Left cardiac atrium (tissue), 4 donors: ENCODE results near the gene USE1. TPM values are rescaled to one million over a fixed set of nuclear protein-coding genes. Genes with fewer than 3 reads are reported as not detected.
A peak's percentile ranks its signal among the peaks of the same experiment; 100 is the strongest.

Experiments
- ATAC-seq, 2 donors: fragments of 200-7000 bp; cut with Tn5 transposase; one replicate each; pipeline ENCODE4 v1.9.1; 2020; ENCODE audit warnings: mild to moderate bottlenecking in 2 of 2, moderate library complexity in 2 of 2
- DNase-seq: peaks from one replicate; pipeline ENCODE4 v3.0.0-alpha.2; 2020
- intact Hi-C, 2 donors: fragments of 100-400 bp; cut with DNase I; formaldehyde crosslinking; loops; one replicate each; pipeline versions ENCODE4 v1.14.1 to v1.15.1; 2022 to 2023
- total RNA-seq, 2 donors: library from RNA; stranded (reverse); fragmentation: NEBNext Ultra II Directional; extraction: Animal tissue kit (Norgen Biotek cat#: 25700); gene quantifications; one replicate each; pipeline ENCODE4 v1.2.1, GENCODE V29; 2021
- donor health status: DM: no; HTN: yes; CAD: no.
- donor health status: DM: no; HTN: yes; CAD: no; lungs with severe emphysema.
- donor health status: DM: yes; HTN: yes; CAD: no.
- donor health status: Dilated cardiomyopathy.

The USE1 gene
- total RNA-seq, 2 donors from 2014 or later = 22.5 to 23.4 TPM

GRCh38 chr19:17202249-17202648 lies 12.9 kb upstream of the USE1 start:
- intact Hi-C loops = loop anchor here in 1 of 2 donors (10.0 kb wide), 1 partner anchor 83 kb away; the partner anchor contains the start of gene ANKLE1
- DNase-seq = no peak
- ATAC-seq = no peak

GRCh38 chr19:17202713-17203112 lies 12.4 kb upstream of the USE1 start:
- no peak for DNase-seq
- no peak for ATAC-seq
- intact Hi-C loops = loop anchor here in 1 of 2 donors (10.0 kb wide), 1 partner anchor 82 kb away; the partner anchor contains the start of gene ANKLE1

DNA sequence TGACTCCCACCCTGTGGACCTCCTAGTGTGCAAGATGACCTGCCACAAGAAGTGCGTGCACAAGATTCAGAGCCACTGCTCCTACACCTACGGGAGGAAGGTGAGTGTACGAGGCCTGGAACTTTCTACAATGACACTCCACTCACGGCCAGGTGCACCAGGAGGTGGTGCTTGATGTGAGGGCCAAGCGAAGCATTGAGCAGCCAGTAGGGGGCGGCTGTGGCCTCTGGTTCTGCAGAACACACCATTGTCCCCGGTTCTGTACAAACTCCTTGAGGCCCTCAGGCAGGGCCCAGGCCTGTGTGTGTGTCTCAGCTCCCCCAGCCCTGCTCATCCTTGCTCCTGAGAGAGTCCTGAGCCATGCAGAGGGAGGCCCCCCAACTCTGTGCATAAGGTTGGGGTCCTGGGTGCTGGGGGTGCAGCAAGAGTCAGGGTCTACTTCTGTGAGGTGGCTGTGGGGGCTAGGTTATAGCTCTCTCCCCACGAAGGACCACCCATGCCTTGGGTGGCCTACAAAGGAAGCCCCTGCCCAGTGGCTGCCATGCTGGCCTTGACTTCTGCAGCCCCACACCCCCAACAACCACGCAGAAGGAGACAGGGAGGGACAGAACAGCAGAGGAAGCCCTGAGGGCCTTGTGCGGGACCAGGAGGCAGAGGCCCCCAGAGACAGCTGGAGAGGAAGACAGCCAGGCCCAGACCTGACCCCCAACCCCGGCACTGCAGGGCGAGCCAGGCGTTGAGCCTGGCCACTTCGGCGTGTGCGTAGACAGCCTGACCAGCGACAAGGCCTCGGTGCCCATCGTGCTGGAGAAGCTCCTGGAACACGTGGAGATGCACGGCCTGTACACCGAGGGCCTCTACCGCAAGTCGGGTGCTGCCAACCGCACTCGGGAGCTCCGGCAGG lies 9.7 kb upstream of the USE1 start:
- intact Hi-C loops = loop anchor here in 1 of 2 donors (10.0 kb wide), 1 partner anchor 79 kb away; the partner anchor contains the start of gene ANKLE1
- ATAC-seq = peak; percentile 48 to 64
- peak; percentile 55 for DNase-seq

DNA sequence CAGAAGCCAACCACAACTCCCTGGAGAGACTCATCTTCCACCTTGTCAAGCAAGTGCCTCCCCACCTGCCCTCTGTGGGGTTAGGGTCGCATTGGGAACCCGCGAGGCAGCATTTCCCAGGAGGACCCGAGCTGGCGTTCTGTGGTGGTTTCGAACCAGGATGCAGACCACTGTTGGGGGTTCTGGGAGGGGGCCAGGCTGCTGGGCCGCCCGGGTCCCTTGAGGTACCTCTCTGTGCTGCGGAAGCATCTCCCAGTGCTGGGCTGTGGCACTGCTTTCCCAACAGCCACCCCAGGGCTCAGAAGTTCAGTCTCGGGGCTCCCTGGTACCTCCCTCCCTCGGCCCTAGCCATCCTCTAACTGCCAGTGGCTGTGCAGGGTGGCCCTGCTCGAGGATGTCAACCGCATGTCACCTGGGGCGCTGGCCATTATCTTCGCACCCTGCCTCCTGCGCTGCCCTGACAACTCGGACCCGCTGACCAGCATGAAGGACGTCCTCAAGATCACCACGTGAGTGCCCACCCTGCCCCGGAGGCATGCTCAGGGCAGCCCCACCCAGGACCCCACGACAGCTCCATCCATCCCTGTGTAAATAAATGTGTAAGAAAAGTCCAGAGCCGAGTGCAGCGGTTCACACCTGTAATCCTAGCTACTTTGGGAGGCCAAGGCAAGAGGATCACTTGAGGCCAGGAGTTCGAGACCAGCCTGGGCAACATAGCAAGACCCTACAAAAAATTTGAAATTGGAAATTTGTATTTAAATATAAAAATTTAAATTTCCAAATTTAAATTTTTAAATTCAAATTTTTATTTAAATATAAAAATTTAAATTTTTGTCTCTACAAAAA lies 8.2 kb upstream of the USE1 start:
- intact Hi-C loops = loop anchor here in 1 of 2 donors (10.0 kb wide), 1 partner anchor 78 kb away; the partner anchor contains the start of gene ANKLE1
- ATAC-seq (no peak), DNase-seq (no peak)

GRCh38 chr19:17209126-17210036 lies 5.8 kb upstream of the USE1 start:
- ATAC-seq (peak in 1 of 2 donors; percentile 11), DNase-seq (no peak)
- intact Hi-C loops = loop anchor here in 1 of 2 donors (10.0 kb wide), 1 partner anchor 75 kb away; the partner anchor contains the start of gene ANKLE1

DNA sequence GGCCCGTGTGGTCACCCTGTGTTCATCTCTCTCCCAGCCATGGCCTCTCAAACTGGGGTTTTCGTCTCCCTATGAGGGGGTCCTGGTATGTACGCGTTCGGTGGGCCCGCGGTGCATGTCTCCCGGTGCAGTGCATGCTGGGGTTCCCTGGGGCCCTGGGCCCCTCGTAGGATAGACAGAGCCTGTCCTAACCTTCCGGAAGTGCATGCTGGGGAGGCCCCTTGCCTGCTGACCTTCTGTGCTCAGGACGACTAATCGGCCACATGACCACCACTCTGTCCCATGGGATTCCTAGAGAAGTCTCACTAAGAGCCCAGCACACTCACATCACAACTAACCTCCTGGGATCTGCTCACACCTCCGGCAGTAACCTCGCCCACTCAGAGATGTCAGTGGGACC lies 4.9 kb upstream of the USE1 start:
- ATAC-seq (no peak), DNase-seq (no peak)
- intact Hi-C loops = no loop called here

DNA sequence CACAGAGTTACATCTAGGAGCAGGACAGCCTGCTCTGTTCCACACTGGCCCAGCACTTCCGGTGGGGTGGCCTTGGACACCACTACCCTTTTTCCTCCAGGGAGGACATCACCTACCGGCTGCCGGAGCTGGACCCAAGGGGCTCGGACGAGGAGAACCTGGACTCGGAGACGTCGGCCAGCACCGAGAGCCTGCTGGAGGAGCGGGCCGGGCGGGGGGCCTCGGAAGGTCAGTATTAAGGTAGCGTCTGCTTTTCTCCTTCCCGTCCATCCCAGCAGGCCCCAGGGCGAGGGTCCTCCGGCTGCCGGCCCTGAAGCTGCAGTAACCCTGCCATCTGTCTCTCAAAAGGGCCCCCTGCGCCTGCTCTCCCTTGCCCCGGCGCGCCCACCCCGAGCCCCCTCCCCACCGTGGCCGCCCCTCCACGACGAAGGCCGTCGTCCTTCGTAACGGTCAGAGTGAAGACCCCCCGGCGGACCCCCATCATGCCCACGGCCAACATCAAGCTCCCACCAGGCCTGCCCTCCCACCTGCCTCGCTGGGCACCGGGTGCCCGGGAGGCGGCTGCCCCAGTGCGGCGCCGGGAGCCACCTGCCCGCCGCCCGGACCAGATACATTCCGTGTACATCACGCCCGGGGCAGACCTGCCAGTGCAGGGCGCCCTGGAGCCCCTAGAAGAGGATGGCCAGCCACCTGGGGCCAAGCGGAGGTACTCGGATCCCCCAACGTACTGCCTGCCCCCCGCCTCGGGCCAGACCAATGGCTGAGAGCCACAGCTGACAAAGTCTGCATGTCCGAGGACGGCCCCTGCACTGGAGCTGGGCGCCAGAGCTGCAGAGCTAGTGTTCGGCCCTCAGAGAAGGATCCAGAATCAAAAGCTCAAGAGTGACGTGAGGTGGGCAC lies 3.4 kb upstream of the USE1 start:
- no peak for ATAC-seq
- DNase-seq = no peak
- intact Hi-C loops = no loop called here

- no peak for DNase-seq
- intact Hi-C loops = no loop called here
- ATAC-seq = no peak
Measured at GRCh38 chr19:17213334-17213733, 1.8 kb upstream of the USE1 start.

DNA sequence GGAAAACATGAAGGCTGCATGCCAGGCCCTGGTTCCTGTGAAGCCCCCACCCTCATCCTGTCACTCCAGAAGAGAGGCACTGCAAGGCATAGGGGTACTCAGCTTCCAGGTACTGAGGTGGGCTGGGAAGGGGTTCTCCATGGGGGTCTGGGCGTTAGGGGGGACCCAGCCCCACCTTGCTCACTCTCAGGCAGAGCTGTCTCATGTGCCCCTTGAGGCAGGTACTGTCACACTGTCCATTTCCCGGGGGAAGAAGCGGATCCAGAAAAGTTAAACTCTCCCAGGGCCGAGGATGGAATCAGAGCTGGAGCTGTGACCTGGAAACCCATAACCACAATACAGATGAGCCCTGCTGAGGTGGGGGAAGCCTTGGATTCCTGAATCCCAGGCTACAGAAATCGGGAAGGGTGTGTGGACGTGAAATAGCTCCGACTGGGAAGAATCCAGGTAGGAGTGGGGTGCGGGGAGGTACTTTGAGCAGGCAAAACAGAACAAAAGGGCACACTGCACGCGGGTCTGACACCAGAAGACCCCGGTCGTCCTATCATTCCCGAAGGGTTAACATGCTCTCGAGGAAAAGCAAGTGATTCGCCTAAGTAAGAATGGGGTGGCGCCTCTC lies 540 bp upstream of the USE1 start:
- no peak for DNase-seq
- no peak for ATAC-seq
- intact Hi-C loops = loop anchor here in 1 of 2 donors (5.0 kb wide), 1 partner anchor 137 kb away; the partner anchor contains the start of genes HAUS8 and MYO9B

DNA sequence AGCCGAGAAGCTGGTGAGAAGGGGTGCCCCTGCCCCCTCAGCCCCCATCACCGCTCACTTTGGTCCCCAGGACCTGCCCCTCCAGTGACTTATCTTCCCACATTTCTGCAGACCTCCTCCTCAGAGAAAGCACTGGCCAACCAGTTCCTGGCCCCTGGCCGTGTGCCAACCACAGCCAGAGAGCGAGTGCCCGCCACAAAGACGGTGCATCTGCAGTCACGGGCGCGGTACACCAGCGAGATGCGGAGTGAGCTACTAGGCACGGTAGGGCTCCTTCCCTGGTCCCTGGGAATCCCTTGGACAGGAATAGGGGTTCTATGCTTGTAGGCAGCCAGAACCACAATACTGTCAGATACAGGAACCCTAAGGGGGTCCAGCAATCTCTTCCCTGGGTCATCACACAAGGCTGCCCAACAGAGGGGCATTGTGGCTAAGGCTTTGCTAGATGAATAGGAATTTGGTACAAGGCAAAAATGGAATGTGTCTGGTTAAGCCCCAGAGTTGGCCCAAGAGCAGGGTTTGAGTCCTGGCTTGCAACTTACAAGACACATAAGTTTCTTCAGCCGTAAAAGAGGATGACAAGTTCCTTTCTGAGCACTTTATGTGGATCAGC lies 1.0 kb downstream of the USE1 start:
- intact Hi-C loops = loop anchor here in 1 of 2 donors (5.0 kb wide), 1 partner anchor 139 kb away; the partner anchor contains the start of genes HAUS8 and MYO9B
- ATAC-seq (no peak), DNase-seq (no peak)

- no peak for ATAC-seq
- intact Hi-C loops = loop anchor here in 1 of 2 donors (5.0 kb wide), 1 partner anchor 142 kb away; the partner anchor contains the start of genes HAUS8 and MYO9B
Measured at GRCh38 chr19:17219286-17219685, 4.1 kb downstream of the USE1 start.

GRCh38 chr19:17220207-17220758 lies 5.1 kb downstream of the USE1 start:
- peak in 1 of 2 donors; percentile 40 for ATAC-seq
- DNase-seq = peak; percentile 70
- intact Hi-C loops = no loop called here

More at GRCh38 chr19:17219286-17219685, 4.1 kb downstream of the USE1 start:
- DNase-seq = no peak

GRCh38 chr19:17225053-17225452 lies 9.9 kb downstream of the USE1 start:
- DNase-seq = no peak
- ATAC-seq = no peak
- intact Hi-C loops = no loop called here

- intact Hi-C loops = no loop called here
- ATAC-seq (peak; percentile 98), DNase-seq (peak; percentile 99)
Measured at GRCh38 chr19:17226002-17226933, 11.1 kb downstream of the USE1 start, which contains the start of gene OCEL1. Gene OCEL1 (plus strand): TSS chr19:17226226. CDS start chr19:17226248, 22 bp downstream.

- ATAC-seq = no peak
- no peak for DNase-seq
- intact Hi-C loops = no loop called here
Measured at GRCh38 chr19:17227798-17228367, 12.7 kb downstream of the USE1 start.
